HG03565 (cell line): ENCODE measurements around the gene DNAH1.
"Not testable (repeated sequence)": the region's sequence is repeated elsewhere in the genome, so short reads cannot be mapped to it uniquely, and the experiment has no call there.

Source experiments
- ATAC-seq: cut with Tn5 transposase; IDR thresholded peaks from one replicate; pipeline ENCODE4 v1.9.1; 2021; ENCODE audit warnings: mild to moderate bottlenecking, moderate library complexity; ENCODE audit not compliant: unreplicated experiment

The DNAH1 gene

GRCh38 chr3:52315977-52316764 is at the start of gene DNAH1:
TSS of gene DNAH1 (plus strand) at chr3:52316319. CDS start at chr3:52322443, 6,124 bp downstream.
- no peak for ATAC-seq

- ATAC-seq = no peak
Observed at GRCh38 chr3:52268036-52268435, 48.1 kb upstream of the DNAH1 start.

- ATAC-seq = no peak
Observed at GRCh38 chr3:52269776-52270175, 46.3 kb upstream of the DNAH1 start.

GRCh38 chr3:52270252-52270754 is 45.8 kb upstream of the DNAH1 start:
- ATAC-seq = no peak

GRCh38 chr3:52272172-52272571 is 43.9 kb upstream of the DNAH1 start:
- ATAC-seq = not testable (repeated sequence)

GRCh38 chr3:52272831-52273230 is 43.3 kb upstream of the DNAH1 start:
- no peak for ATAC-seq

- not testable (repeated sequence) for ATAC-seq
Observed at GRCh38 chr3:52274781-52275180, 41.3 kb upstream of the DNAH1 start.

GRCh38 chr3:52277071-52277964 is 38.8 kb upstream of the DNAH1 start:
- ATAC-seq = no peak

GRCh38 chr3:52277972-52278509 is 38.1 kb upstream of the DNAH1 start:
- ATAC-seq = peak; percentile 37

- ATAC-seq = peak; percentile 67
Observed at GRCh38 chr3:52278510-52279069, 37.5 kb upstream of the DNAH1 start, which contains the start of gene WDR82. TSS of gene WDR82 (minus strand) at chr3:52278649. CDS start at chr3:52278361, 288 bp downstream.

- no peak for ATAC-seq
Observed at GRCh38 chr3:52279596-52279995, 36.5 kb upstream of the DNAH1 start.

GRCh38 chr3:52280050-52280461 is 36.1 kb upstream of the DNAH1 start:
- no peak for ATAC-seq

GRCh38 chr3:52281981-52282801 is 33.9 kb upstream of the DNAH1 start:
- no peak for ATAC-seq

- no peak for ATAC-seq
Observed at GRCh38 chr3:52283306-52283705, 32.8 kb upstream of the DNAH1 start.

GRCh38 chr3:52284051-52284450 is 32.1 kb upstream of the DNAH1 start:
- not testable (repeated sequence) for ATAC-seq

GRCh38 chr3:52286777-52287110 is 29.4 kb upstream of the DNAH1 start:
- ATAC-seq = no peak

- ATAC-seq = no peak
Observed at GRCh38 chr3:52288674-52289073, 27.4 kb upstream of the DNAH1 start.

- no peak for ATAC-seq
Observed at GRCh38 chr3:52289338-52289746, 26.8 kb upstream of the DNAH1 start.

GRCh38 chr3:52289747-52290595 is 26.1 kb upstream of the DNAH1 start:
- no peak for ATAC-seq
